OCI-LY1 (cell line): ENCODE results near the gene POLA1.

ENCODE experiments used
- H2AFZ ChIP-seq: fragments of 200-600 bp; sonication (generic), shearing (Covaris generic); 2 replicates; pipeline ENCODE4 v1.6.0; 2014; ENCODE audit warnings: antibody characterized with exemption, mild to moderate bottlenecking, low read length
- H3F3A ChIP-seq: fragments of 200-600 bp; sonication (generic), shearing (Covaris generic); 2 replicates; pipeline ENCODE4 v1.6.0; 2014; ENCODE audit warnings: mild to moderate bottlenecking, antibody characterized with exemption, low read length, moderate library complexity; ENCODE audit not compliant: insufficient read depth
- H3K27ac ChIP-seq: fragments of 200-600 bp; sonication (generic); 2 replicates; pipeline ENCODE4 v1.5.1; 2014; ENCODE audit warnings: low read length, mixed run types, mild to moderate bottlenecking, low read depth; ENCODE audit not compliant: poor library complexity, severe bottlenecking
- H3K27me3 ChIP-seq: fragments of 200-600 bp; sonication (generic); 2 replicates; pipeline ENCODE4 v1.6.0; 2014; ENCODE audit warnings: antibody characterized with exemption, mild to moderate bottlenecking, low read length, moderate library complexity; ENCODE audit not compliant: insufficient read depth
- H3K36me3 ChIP-seq: fragments of 200-600 bp; sonication (generic); 2 replicates; pipeline ENCODE4 v1.6.1; 2014; ENCODE audit warnings: mild to moderate bottlenecking, antibody characterized with exemption, low read length, moderate library complexity, mixed read lengths; ENCODE audit not compliant: insufficient read depth
- H3K4me1 ChIP-seq: fragments of 200-600 bp; sonication (generic); 2 replicates; pipeline ENCODE4 v1.5.1; 2014; ENCODE audit warnings: mild to moderate bottlenecking, low read length, moderate library complexity; ENCODE audit not compliant: insufficient read depth, severe bottlenecking
- H3K4me2 ChIP-seq: fragments of 200-600 bp; sonication (generic), shearing (Covaris generic); 2 replicates; pipeline ENCODE4 v1.6.1; 2014; ENCODE audit warnings: low read length
- H3K4me3 ChIP-seq: fragments of 200-600 bp; sonication (generic); 2 replicates; pipeline ENCODE4 v1.5.1; 2014; ENCODE audit warnings: low read length, low read depth, mild to moderate bottlenecking, mixed read lengths; ENCODE audit not compliant: poor library complexity, severe bottlenecking
- H3K79me2 ChIP-seq: fragments of 200-600 bp; shearing (Covaris generic); 2 replicates; pipeline ENCODE4 v1.6.1; 2016; ENCODE audit warnings: mixed run types, low read length, mixed read lengths; ENCODE audit not compliant: insufficient read depth
- H3K9ac ChIP-seq: fragments of 200-600 bp; sonication (generic), shearing (Covaris generic); 2 replicates; pipeline ENCODE4 v1.6.1; 2014; ENCODE audit warnings: mild to moderate bottlenecking, low read length, mixed read lengths
- H3K9me2 ChIP-seq: fragments of 200-600 bp; sonication (generic), shearing (Covaris generic); 2 replicates; pipeline ENCODE4 v1.6.1; 2014; ENCODE audit warnings: low read depth, mild to moderate bottlenecking, low read length, mixed read lengths
- H3K9me3 ChIP-seq: fragments of 200-600 bp; shearing (Covaris generic); 2 replicates; pipeline ENCODE4 v1.6.1; 2014; ENCODE audit warnings: low read length, mixed read lengths
- H4K20me1 ChIP-seq: fragments of 200-600 bp; sonication (generic), shearing (Covaris generic); 2 replicates; pipeline ENCODE4 v1.6.0; 2016; ENCODE audit warnings: mild to moderate bottlenecking, low read length; ENCODE audit not compliant: insufficient read depth
- CTCF ChIP-seq: fragments of 200-600 bp; sonication (generic), shearing (Covaris generic); IDR thresholded peaks from 2 replicates; pipeline ENCODE4 v1.5.1; 2017; ENCODE audit warnings: mild to moderate bottlenecking, antibody characterized with exemption, low read length, moderate library complexity, mixed read lengths
- EZH2 ChIP-seq: fragments of 200-600 bp; sonication (generic), shearing (Covaris generic); IDR thresholded peaks from 2 replicates; pipeline ENCODE4 v1.8.0; 2017; ENCODE audit warnings: borderline replicate concordance, mixed run types, mild to moderate bottlenecking, antibody characterized with exemption, low read length, moderate library complexity, mixed read lengths

POLA1 gene

GRCh38 chrX:24657671-24658386 is 35.9 kb upstream of the POLA1 start:
- no peak overlapping the region for H3K9ac ChIP-seq
- no peaks in the 10 kb centered on the region for H3K27me3 ChIP-seq
- no peak overlapping the region for H3K27ac ChIP-seq
- no peaks in the 10 kb centered on the region for H3K79me2 ChIP-seq
- TF ChIP-seq CTCF (no peak), EZH2 (no peak)
- H3K4me2 ChIP-seq, result no peak overlapping the region
- H4K20me1 ChIP-seq, result no peaks in the 10 kb centered on the region
- no peaks in the 10 kb centered on the region for H3K9me3 ChIP-seq
- no peaks in the 10 kb centered on the region for H3K9me2 ChIP-seq
- no peak overlapping the region for H2AFZ ChIP-seq
- no peaks in the 10 kb centered on the region for H3K36me3 ChIP-seq
- H3K4me3 ChIP-seq, result no peak overlapping the region
- no peaks in the 10 kb centered on the region for H3K4me1 ChIP-seq
- no peaks in the 10 kb centered on the region for H3F3A ChIP-seq

- no peaks in the 10 kb centered on the region for H3K79me2 ChIP-seq
- TF ChIP-seq CTCF (no peak), EZH2 (no peak)
- no peaks in the 10 kb centered on the region for H3K9me3 ChIP-seq
These were observed 35.3 kb upstream of the POLA1 start for GRCh38 chrX:24658421-24658820.

GRCh38 chrX:24659106-24659505 is 34.6 kb upstream of the POLA1 start:
- H3F3A ChIP-seq, result no peaks in the 10 kb centered on the region
- no peaks in the 10 kb centered on the region for H3K9me3 ChIP-seq
- no peaks in the 10 kb centered on the region for H3K36me3 ChIP-seq
- no peak overlapping the region for H3K4me2 ChIP-seq
- H3K9ac ChIP-seq, result no peak overlapping the region
- no peaks in the 10 kb centered on the region for H3K27me3 ChIP-seq
- no peaks in the 10 kb centered on the region for H3K9me2 ChIP-seq
- no peak overlapping the region for H3K4me3 ChIP-seq
- no peak for TF ChIP-seq CTCF
- no peak for TF ChIP-seq EZH2
- no peak overlapping the region for H3K27ac ChIP-seq
- H3K4me1 ChIP-seq, result no peaks in the 10 kb centered on the region
- H4K20me1 ChIP-seq, result no peaks in the 10 kb centered on the region
- H3K79me2 ChIP-seq, result no peaks in the 10 kb centered on the region
- H2AFZ ChIP-seq, result no peak overlapping the region

More at GRCh38 chrX:24658421-24658820, 35.3 kb upstream of the POLA1 start:
- Histone ChIP-seq H3K27ac (no peak overlapping the region), H3K4me3 (no peak overlapping the region), H3K36me3 (no peaks in the 10 kb centered on the region), H3K9me2 (no peaks in the 10 kb centered on the region), H3K27me3 (no peaks in the 10 kb centered on the region), H3K4me2 (no peak overlapping the region), H4K20me1 (no peaks in the 10 kb centered on the region), H3K4me1 (no peaks in the 10 kb centered on the region), H2AFZ (no peak overlapping the region), H3K9ac (no peak overlapping the region), H3F3A (no peaks in the 10 kb centered on the region)
